Left ventricle myocardium superior (tissue), 1 donor: ENCODE data around the gene GABRG2. TPM values are rescaled to one million over a fixed set of nuclear protein-coding genes. Genes with fewer than 3 reads are reported as not detected.
"Not testable (repeated sequence)": the region's sequence is repeated elsewhere in the genome, so short reads cannot be mapped to it uniquely, and the experiment has no call there.

Experiments
- ATAC-seq: fragments of 200-7000 bp; cut with Tn5 transposase; one replicate; pipeline ENCODE4 v1.9.1; 2020; ENCODE audit warnings: mild to moderate bottlenecking, moderate library complexity
- DNase-seq: peaks from one replicate; pipeline ENCODE4 v3.0.0-alpha.2; 2020
- intact Hi-C: fragments of 100-400 bp; cut with micrococcal nuclease; formaldehyde crosslinking; loops from one replicate; pipeline ENCODE4 v1.11.0; 2022
- long read RNA-seq: library from polyadenylated mRNA; unstranded; transcript quantifications from one replicate; pipeline ENCODE4 v2.0.0, GENCODE V29; 2021
- total RNA-seq: library from RNA; stranded (reverse); fragmentation: NEBNext Ultra II Directional; extraction: Animal tissue kit (Norgen Biotek cat#: 25700); gene quantifications from one replicate; pipeline ENCODE4 v1.2.1, GENCODE V29; 2021
- donor health status: DM: no; HTN: yes; CAD: no; lungs with severe emphysema.

Gene GABRG2
- total RNA-seq, result not detected
- long read RNA-seq, result 0 reads

DNA sequence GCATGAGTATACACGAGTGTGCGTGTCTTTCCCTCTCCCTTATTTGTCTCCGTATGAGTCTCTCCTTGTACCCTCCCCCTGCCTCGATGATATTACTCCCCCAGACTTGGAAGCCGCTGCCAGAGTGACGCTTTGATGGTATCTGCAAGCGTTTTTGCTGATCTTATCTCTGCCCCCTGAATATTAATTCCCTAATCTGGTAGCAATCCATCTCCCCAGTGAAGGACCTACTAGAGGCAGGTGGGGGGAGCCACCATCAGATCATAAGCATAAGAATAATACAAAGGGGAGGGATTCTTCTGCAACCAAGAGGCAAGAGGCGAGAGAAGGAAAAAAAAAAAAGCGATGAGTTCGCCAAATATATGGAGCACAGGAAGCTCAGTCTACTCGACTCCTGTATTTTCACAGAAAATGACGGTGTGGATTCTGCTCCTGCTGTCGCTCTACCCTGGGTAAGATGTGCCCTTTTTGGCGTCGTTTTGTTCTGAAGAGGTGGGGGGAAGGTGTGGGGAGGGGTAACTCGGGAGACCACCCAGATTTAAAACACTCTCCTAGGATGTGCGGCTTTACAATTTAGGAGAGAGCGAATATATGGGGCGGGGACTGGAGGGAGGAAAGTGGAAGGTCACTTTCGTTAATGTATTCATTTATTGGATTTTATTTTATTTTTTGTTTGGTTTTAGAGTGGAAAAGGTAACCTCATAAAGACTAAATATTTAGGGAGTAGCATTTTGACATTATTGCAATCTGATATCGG is at the start of gene GABRG2:
Gene GABRG2, plus strand, starts transcription at position 119 of the 757 bp plus-strand sequence. Its CDS starts 227 bp downstream, at position 346.
- ATAC-seq, result no peak
- intact Hi-C loops, result no loop called here
- no peak for DNase-seq

DNA sequence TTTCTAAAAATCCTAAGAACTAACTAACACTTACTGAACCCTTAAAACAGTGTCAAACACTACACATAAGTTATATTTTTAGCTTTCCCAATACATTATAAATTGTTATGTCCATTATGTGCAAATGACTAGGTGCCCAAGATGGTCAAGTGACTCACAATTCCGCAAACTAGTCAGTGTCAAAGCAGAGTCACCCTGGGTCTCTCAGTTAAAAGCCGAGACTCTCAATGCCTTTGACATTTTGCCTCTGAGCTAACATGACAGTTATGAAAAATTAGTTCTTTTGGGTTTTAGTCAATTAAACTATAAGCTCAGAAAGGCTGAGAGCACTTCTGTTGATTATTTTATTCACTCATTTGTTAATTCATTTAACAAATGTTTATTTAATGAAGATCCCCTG is 42.3 kb upstream of the GABRG2 start:
- DNase-seq, result no peak
- ATAC-seq, result no peak
- intact Hi-C loops, result no loop called here

DNA sequence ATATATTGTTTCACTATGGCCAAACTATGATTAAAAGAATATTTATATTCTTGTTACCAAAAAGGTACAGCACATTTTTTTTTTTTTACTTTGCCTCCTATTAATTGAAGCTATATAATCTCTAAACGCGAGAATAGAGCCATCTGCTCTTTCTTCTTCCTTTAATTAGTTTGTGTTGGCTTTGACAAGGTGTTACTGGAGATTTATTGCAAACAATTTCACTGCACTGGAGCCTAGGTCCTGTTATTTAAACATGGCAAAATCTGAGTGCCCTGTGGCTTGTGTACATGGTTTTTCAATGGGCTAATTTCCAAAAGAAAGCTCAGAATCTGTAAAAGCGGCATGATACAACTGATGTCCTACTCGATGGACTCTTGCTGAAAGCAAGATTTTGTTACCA is 40.8 kb upstream of the GABRG2 start:
- intact Hi-C loops, result no loop called here
- no peak for DNase-seq
- ATAC-seq, result no peak

- no peak for ATAC-seq
- no peak for DNase-seq
- intact Hi-C loops, result no loop called here
Measured at GRCh38 chr5:162037431-162037830, 30.1 kb upstream of the GABRG2 start.

DNA sequence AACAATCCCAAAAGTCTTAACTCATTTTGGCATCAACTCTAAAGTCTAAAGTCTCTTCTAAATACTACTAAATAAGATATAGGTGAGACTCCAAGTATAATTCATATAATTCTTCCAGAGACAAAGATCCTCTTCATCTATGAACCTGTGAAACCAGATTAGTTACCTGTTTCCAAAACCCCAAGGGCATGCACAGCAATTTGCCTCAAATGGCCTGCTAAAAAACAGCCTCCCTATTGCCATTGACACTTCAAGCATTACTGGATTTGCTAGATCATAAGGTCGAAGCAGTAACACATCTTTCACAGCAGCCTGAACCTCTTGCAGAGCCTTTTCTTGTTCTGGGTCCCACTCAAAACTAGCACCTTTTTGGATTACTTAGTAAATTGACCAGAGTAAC is 20.3 kb upstream of the GABRG2 start:
- ATAC-seq (no peak), DNase-seq (no peak)
- intact Hi-C loops, result no loop called here

- ATAC-seq (no peak), DNase-seq (no peak)
- intact Hi-C loops, result no loop called here
Measured at GRCh38 chr5:162052676-162053075, 14.9 kb upstream of the GABRG2 start.

- ATAC-seq, intact Hi-C loops, DNase-seq: not testable (repeated sequence)
Measured at GRCh38 chr5:162055095-162055494, 12.5 kb upstream of the GABRG2 start.

DNA sequence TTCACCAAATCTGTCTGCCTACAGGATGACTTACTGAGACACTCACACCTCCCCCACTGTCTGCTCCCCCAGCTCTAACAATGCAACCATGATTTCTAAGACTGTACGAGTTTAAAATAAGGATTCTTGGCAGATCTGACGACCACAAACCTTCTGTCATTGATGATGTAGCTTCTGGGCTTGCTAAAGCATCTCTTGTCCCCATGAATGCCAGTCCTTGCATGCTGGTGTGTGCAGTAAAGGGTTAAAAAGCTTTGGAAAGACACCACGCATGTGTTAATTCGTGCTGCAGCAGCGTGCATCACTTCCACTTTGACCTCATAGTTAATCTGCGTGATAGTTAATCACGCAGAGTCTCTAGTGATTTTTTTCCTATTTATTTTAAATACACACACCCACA is 411 bp upstream of the GABRG2 start:
- ATAC-seq (no peak), DNase-seq (no peak)
- intact Hi-C loops, result no loop called here

- intact Hi-C loops, result no loop called here
- DNase-seq (no peak), ATAC-seq (no peak)
Measured at GRCh38 chr5:162068412-162068811, 839 bp downstream of the GABRG2 start.

DNA sequence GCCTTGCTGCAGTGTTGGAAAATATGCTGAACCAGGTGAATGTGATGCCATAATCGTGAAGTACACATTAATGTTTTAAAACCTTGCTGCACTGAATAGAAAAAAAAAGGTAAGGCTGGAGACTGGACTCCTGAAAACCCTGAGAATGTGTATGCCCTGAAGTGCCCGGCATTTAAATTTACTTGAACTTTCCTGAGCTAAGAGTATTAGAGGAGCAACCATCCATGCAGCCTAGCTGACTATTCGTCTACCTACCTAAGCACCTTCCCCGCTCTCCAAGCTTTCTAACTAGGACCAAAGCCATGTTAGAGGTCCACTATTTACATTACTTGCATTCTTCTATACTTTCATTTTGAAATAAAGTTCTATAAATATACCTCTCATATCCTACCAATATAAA is 1.4 kb downstream of the GABRG2 start:
- no peak for ATAC-seq
- no peak for DNase-seq
- intact Hi-C loops, result no loop called here

GRCh38 chr5:162078805-162079204 is 11.2 kb downstream of the GABRG2 start:
- ATAC-seq (no peak), DNase-seq (no peak)
- intact Hi-C loops, result no loop called here

- DNase-seq (no peak), ATAC-seq (no peak)
- intact Hi-C loops, result no loop called here
Measured at GRCh38 chr5:162091336-162091735, 23.8 kb downstream of the GABRG2 start.

DNA sequence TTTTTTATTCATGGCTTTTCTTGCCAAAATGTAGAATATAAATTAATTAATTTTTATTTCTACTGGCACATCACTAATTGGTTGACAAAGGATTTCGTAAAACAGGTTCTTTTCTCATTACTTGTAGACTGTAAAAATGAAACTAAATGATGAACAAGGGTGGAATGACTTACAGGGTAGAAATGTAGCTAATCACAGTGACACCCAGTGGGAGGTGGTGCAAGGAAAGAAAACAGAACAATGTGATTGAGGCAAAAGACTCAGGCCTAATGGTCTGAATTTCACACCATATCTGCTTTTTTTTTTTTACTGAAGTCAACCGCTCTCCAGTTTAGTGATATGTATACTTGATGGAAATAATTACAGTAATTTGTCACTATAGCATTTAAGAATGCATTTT is 28.9 kb downstream of the GABRG2 start:
- ATAC-seq, result no peak
- intact Hi-C loops, result no loop called here

DNA sequence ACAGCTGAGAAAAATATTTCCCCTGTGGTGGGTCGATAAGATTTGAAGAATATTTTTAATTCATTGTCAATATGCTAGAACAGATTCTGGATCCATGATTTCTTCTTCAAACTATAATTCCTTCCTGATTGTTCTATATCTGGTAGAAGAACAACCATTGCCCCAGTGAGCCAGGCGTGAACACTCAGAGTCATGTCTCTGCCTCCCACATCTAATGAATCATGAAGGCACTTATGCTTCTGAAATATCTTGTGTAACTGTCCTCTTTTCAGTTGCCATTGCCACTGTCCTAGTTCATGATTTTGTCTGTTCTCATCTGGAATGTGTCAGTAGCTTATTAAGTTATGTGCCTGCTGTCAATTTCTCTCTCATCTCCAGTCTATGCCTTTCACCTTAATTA is 40.0 kb downstream of the GABRG2 start:
- ATAC-seq, result no peak
- intact Hi-C loops, result no loop called here
- no peak for DNase-seq

More for the DNA sequence above, 28.9 kb downstream of the GABRG2 start:
- no peak for DNase-seq

GRCh38 chr5:162119801-162120200 is 52.2 kb downstream of the GABRG2 start:
- intact Hi-C loops, result no loop called here
- ATAC-seq, result no peak
- DNase-seq, result no peak

GRCh38 chr5:162128117-162128516 is 60.5 kb downstream of the GABRG2 start:
- DNase-seq (no peak), ATAC-seq (no peak)
- intact Hi-C loops, result no loop called here

DNA sequence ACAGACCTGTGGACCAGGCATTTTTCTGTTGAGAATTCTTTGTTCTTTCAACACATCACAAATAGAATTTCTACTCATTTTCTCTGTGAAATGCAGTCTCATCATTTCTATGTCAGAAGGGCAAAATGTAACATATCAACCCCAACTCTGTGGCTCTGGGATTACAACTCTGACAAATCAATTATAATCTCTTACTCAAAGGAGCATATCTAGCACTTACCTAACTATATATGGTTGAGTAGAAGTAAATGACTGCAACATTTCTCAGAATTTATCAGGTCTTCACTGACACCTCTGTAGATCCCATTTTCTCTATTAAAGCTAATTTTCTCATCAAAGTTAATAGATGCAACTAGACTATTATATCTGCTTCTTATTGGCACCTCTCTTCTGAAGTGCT is 64.8 kb downstream of the GABRG2 start:
- DNase-seq (no peak), ATAC-seq (no peak)
- intact Hi-C loops, result no loop called here

- no peak for ATAC-seq
- DNase-seq, result no peak
- intact Hi-C loops, result no loop called here
Measured at GRCh38 chr5:162139190-162139589, 71.6 kb downstream of the GABRG2 start.

DNA sequence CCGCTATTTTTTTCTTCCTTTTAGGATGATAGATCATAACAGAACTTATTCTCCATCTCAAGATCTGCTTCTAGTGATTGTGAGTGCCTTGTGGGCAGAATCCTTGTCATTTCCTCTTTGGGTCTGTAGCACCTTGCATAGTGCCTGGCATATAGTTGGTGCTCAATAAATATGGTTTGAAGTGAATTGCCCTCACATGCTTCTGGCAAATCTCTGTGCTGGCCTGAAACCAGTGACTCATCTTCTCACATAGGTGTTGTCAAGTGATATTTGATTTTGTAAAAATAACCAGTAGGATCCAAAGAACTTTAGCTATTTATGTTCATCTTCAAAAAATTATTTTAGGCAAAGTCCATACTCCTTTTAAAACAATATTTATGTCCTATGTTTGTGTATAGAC is 86.7 kb downstream of the GABRG2 start:
- intact Hi-C loops, result no loop called here
- no peak for DNase-seq
- no peak for ATAC-seq

- no peak for ATAC-seq
- no peak for DNase-seq
- intact Hi-C loops, result no loop called here
Measured at GRCh38 chr5:162160401-162160800, 92.8 kb downstream of the GABRG2 start.

DNA sequence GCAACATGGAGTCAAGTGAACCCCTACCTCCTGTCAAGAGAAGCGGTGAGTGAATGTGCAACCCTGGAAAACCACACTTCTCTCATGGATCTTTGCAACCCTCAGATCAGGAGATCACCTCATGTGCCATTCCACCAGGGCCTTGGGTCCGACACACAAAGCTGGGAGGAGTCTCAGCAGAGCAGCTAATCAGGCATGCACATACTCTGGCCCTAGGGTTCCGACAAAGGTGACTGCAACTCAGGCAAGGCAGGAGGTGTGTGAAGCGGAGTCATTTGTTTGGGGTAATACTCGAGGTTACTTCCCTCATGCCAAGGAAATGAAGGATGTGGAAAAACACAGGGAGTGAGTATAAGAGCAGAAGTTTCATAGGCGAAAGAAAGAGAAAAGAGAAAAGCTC is 96.1 kb downstream of the GABRG2 start:
- DNase-seq, result no peak
- no peak for ATAC-seq
- intact Hi-C loops, result no loop called here
